GM20431 (cell line): ENCODE data around the gene CBLN4.

ENCODE experiments used
- in situ Hi-C: fragments of 300-500 bp; cut with MseI, MboI; formaldehyde crosslinking; loops from one replicate; pipeline ENCODE4 v1.15.0; 2020; ENCODE audit warnings: low sequenced_read_pairs; ENCODE audit not compliant: unreplicated experiment

Gene CBLN4

GRCh38 chr20:55953201-55953600 is 52.1 kb downstream of the CBLN4 start:
- in situ Hi-C loops, result no loop called here

GRCh38 chr20:55947701-55948100 is 57.6 kb downstream of the CBLN4 start:
- in situ Hi-C loops, result no loop called here
